NB4 (cell line): ENCODE measurements around the gene ANKRD28.
A peak's percentile ranks its signal among the peaks of the same experiment; 100 is the strongest.
"Not testable (repeated sequence)": the region's sequence is repeated elsewhere in the genome, so short reads cannot be mapped to it uniquely, and the experiment has no call there.

Experiments
- DNase-seq: peaks from one replicate; pipeline ENCODE4 v3.0.0; 2010; ENCODE audit warnings: low read depth
- H3K4me3 ChIP-seq: one replicate; pipeline ENCODE4 v1.5.1; 2011; ENCODE audit warnings: mild to moderate bottlenecking, low read depth, low read length, moderate library complexity
- MYC ChIP-seq: IDR thresholded peaks from 2 replicates; pipeline ENCODE4 v1.6.1; 2011; ENCODE audit warnings: low read depth, low read length
- POLR2A ChIP-seq: IDR thresholded peaks from 2 replicates; pipeline ENCODE4 v1.6.1; 2011; ENCODE audit warnings: mild to moderate bottlenecking; ENCODE audit not compliant: insufficient read length; ENCODE audit errors: extremely low read depth
- TF ChIP-seq, protein P1 (sequence below): IDR thresholded peaks from one replicate; pipeline ENCODE4 v1.5.1; 2012; ENCODE audit warnings: low read depth, low read length
- TF ChIP-seq, protein P2 (sequence below): IDR thresholded peaks from 2 replicates; pipeline ENCODE4 v1.6.1; 2011; ENCODE audit warnings: low read depth, low read length

ANKRD28 gene

DNA sequence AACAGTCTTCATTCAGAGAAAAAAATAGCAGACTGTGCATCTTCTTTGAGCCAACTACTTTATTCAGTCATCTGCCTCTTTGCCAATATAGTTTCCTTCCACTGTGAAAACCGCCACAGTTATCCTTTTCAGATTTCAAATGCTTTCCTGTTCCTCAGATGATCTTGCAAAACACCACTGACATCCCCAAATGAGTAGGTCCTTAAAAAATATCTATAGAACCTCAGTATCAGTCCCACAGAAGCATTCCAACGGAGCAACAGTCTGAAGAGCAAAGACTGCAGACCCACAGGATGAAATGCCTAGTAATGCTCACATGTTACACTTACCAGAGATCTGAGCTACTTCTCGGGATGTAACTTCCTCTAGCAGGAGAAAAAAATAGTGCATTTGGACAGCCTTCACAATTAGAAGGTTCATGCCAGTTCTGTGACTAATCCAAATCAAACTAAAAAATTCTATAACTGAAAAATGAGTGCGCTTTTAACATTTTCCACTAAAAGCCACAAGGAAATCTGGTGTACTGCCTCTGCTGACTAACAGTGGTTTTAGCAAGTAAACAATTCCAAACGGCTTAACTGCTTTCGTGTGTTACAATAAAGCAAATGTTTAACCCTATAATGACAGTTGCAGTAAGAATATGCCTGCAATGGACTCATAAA is at the start of gene ANKRD28:
TSS of gene ANKRD28 (minus strand) at position 338 of the 662 bp plus-strand sequence. CDS start 1,458 bp downstream, outside the sequence.
- TF ChIP-seq MYC (no peak), POLR2A (peak; percentile 46)
- TF ChIP-seq, protein P1, sequence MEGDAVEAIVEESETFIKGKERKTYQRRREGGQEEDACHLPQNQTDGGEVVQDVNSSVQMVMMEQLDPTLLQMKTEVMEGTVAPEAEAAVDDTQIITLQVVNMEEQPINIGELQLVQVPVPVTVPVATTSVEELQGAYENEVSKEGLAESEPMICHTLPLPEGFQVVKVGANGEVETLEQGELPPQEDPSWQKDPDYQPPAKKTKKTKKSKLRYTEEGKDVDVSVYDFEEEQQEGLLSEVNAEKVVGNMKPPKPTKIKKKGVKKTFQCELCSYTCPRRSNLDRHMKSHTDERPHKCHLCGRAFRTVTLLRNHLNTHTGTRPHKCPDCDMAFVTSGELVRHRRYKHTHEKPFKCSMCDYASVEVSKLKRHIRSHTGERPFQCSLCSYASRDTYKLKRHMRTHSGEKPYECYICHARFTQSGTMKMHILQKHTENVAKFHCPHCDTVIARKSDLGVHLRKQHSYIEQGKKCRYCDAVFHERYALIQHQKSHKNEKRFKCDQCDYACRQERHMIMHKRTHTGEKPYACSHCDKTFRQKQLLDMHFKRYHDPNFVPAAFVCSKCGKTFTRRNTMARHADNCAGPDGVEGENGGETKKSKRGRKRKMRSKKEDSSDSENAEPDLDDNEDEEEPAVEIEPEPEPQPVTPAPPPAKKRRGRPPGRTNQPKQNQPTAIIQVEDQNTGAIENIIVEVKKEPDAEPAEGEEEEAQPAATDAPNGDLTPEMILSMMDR = no peak
- TF ChIP-seq, protein P2, sequence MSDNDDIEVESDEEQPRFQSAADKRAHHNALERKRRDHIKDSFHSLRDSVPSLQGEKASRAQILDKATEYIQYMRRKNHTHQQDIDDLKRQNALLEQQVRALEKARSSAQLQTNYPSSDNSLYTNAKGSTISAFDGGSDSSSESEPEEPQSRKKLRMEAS = peak; percentile 40; the same call in 1 of the 2 replicates
- H3K4me3 ChIP-seq = peak within 1 kb of the TSS; percentile 61
- DNase-seq = peak; percentile 80

DNA sequence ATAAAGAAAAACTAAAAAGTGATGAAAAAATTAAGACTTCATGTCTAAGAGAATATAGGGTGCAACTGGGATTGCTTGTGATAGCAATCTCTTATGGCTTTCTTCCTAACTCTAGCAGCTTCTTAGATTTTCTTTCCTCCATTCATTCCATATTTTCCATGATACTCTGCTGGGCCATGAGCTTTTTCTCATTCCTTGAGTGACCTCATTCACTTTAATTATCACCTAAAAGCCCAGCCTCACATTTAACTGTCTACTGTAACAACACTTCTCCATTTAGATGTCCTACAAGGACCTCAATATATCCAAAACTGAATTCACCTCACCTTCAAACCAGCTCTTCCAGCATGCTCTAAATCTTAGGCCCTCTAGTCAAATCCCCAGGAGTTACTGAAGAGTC is 49.5 kb upstream of the ANKRD28 start:
- no peak overlapping the region for H3K4me3 ChIP-seq
- no peak for TF ChIP-seq POLR2A
- TF ChIP-seq, protein P2 = no peak
- DNase-seq = no peak

DNA sequence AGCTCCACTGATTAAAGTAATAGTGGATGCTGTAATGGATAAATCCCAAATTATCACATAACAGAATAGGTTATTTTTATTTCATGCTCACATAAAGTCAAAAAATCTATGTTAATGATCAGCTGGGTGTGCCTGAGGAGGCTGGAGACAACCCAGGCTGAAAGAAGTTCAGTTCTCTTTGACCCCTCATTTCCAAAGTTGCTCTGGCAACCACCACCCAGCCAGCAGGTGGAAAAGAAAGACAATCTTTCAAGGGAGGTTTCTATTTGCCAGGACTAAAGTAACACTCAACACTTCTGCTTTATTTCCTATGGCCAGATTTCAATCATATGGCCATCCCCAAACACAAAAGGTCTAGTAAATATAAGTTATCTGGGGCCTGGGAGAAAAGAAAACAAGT is 48.8 kb upstream of the ANKRD28 start:
- H3K4me3 ChIP-seq = no peak overlapping the region
- TF ChIP-seq, protein P2 = no peak
- TF ChIP-seq MYC = no peak
- TF ChIP-seq POLR2A = no peak
- TF ChIP-seq, protein P1 = no peak

DNA sequence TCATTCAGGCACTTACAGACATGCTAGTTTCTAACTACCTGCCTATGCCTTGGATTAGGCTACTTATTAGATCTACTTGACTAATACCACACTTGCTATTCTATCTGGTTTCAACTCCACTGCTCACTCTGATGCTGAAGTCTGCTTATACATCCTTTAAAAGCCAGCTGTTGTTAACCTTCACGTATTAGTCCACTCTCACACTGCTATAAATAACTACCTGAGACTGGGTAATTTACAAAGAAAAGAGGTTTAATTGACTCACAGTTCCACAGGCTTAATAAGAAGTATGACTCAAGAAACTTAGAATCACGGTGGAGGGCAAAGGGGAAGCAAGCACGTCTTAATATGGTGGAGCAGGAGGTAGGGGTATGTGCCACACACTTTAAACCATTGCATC is 47.7 kb upstream of the ANKRD28 start:
- no peak overlapping the region for H3K4me3 ChIP-seq
- no peak for TF ChIP-seq MYC
- no peak for TF ChIP-seq POLR2A
- TF ChIP-seq, protein P1 = no peak
- TF ChIP-seq, protein P2 = no peak

More for the DNA sequence above, 48.8 kb upstream of the ANKRD28 start:
- no peak for DNase-seq

DNA sequence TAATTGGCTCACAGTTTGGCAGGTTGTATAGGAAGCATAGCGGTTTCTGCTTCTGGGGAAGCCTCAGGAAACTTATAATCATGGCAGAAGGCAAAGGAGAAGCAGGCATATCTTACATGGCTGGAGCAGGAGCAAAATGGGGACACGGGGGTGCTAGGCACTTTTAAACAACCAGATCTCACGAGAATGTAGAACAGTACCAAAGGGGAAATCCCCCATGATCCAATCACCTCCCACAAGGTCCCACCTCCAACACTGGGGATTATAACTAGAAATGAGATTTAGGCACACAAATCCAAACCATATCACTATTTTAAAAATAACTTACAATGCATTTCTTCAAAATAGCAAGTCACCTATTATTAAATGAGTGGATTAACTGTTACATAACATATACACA is 47.1 kb upstream of the ANKRD28 start:
- no peak overlapping the region for H3K4me3 ChIP-seq
- TF ChIP-seq, protein P2 = no peak
- TF ChIP-seq, protein P1 = no peak
- TF ChIP-seq MYC (no peak), POLR2A (no peak)
- no peak for DNase-seq

More for the DNA sequence above, 47.7 kb upstream of the ANKRD28 start:
- DNase-seq = no peak

DNA sequence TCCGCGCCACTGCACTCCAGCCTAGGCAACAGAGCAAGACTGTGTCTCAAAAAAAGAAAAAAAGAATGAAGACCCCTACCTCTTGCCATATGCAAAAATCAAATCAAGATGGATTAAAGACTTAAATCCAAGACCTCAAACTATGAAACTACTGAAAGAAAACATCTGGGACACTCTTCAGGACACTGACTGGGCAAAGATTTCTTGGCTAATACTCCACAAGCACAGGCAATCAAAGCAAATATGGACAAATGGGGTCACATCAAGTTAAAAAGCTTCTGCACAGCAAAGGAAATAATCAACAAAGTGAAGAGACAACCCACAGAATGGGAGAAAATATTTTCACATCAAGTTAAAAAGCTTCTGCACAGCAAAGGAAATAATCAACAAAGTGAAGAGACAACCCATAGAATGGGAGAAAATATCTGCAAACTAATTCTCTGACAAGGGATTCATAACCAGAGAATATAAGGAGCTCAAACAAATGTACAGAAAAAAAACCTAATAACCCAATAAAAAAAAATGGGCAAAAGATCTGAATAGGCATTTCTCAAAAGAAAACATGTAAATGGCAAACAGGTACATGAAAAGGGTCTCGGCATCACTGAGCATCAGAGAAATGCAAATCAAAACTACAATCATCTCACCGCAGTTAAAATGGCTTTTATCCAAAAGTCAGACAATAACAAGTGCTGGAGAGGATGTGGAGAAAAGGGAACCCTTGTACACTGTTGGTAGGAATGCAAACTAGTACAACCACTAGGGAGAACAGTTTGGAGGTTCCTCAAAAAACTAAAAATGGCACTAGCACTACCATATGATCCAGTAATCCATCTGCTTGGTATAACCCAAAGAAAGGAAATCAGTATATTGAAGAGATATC is 43.6 kb upstream of the ANKRD28 start:
- not testable (repeated sequence) for DNase-seq, H3K4me3 ChIP-seq
